Endothelial cell (in vitro differentiated cells): ENCODE results near the gene MBOAT2. TPM values are rescaled to one million over a fixed set of nuclear protein-coding genes. Genes with fewer than 3 reads are reported as not detected.

Source experiments
- DNase-seq: peaks from one replicate; pipeline ENCODE4 v3.0.0; 2021; ENCODE audit warnings: low spot score
- H3K27ac Mint-ChIP-seq: one replicate; pipeline ENCODE4 v1.8.0; 2021; ENCODE audit warnings: mixed read lengths, inconsistent platforms; ENCODE audit not compliant: unreplicated experiment
- H3K27me3 Mint-ChIP-seq: one replicate; pipeline ENCODE4 v1.8.0; 2021; ENCODE audit warnings: mild to moderate bottlenecking, moderate library complexity, mixed read lengths, inconsistent platforms; ENCODE audit not compliant: unreplicated experiment
- H3K36me3 Mint-ChIP-seq: one replicate; pipeline ENCODE4 v1.8.0; 2021; ENCODE audit warnings: mild to moderate bottlenecking, low read depth, mixed read lengths, inconsistent platforms; ENCODE audit not compliant: unreplicated experiment
- H3K4me1 Mint-ChIP-seq: one replicate; pipeline ENCODE4 v1.8.0; 2021; ENCODE audit warnings: mild to moderate bottlenecking, mixed read lengths, inconsistent platforms; ENCODE audit not compliant: unreplicated experiment
- H3K4me3 Mint-ChIP-seq: one replicate; pipeline ENCODE4 v1.8.0; 2021; ENCODE audit warnings: mild to moderate bottlenecking, mixed read lengths, inconsistent platforms; ENCODE audit not compliant: unreplicated experiment
- H3K9me3 Mint-ChIP-seq: one replicate; pipeline ENCODE4 v1.8.0; 2021; ENCODE audit warnings: mixed read lengths, inconsistent platforms; ENCODE audit not compliant: unreplicated experiment
- CTCF ChIP-seq: fragments of 200-600 bp; sonication (generic); IDR thresholded peaks from one replicate; pipeline ENCODE4 v1.5.0; 2021; ENCODE audit warnings: antibody characterized with exemption; ENCODE audit not compliant: unreplicated experiment
- total RNA-seq: library from RNA; stranded (reverse); fragmentation: NEBNext Ultra II Directional; extraction: Animal tissue kit (Norgen Biotek cat#: 25700); gene quantifications from one replicate; pipeline ENCODE4 v1.2.1, GENCODE V29; 2021; ENCODE audit not compliant: unreplicated experiment

Gene MBOAT2
- total RNA-seq, 1 donor from 2014 or later, result 71.6 TPM

- H3K4me3 Mint-ChIP-seq, result no peak overlapping the region
Measured at GRCh38 chr2:8998418-8999101, 4.9 kb downstream of the MBOAT2 start.

DNA sequence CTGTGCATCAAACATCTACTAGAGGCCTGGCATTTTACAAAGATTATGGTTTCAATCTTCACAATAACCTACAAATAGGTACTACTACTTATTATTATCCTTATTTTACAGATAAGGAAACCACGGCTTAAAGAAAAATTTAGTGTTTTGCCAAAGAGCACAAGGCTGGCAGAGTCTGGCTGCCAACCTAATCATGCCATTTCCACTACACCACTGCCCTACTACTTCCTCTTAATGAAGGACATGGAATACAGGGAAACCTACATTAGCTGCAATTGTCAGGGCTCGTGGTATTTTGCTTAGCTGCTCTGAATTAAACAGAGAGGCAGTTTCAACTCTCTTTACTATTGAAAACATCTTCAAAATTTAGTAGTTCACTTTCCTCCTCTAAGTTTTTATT is 5.9 kb downstream of the MBOAT2 start:
- DNase-seq, result no peak
- Mint-ChIP-seq H3K9me3 (no peaks in the 10 kb centered on the region), H3K4me3 (no peak overlapping the region), H3K27me3 (no peaks in the 10 kb centered on the region), H3K27ac (no peak overlapping the region), H3K4me1 (peaks cover 49% of the 10 kb centered on the region), H3K36me3 (no peaks in the 10 kb centered on the region)
- TF ChIP-seq CTCF, result no peak

More at GRCh38 chr2:8998418-8999101, 4.9 kb downstream of the MBOAT2 start:
- H3K9me3 Mint-ChIP-seq, result no peaks in the 10 kb centered on the region
- no peak overlapping the region for H3K27ac Mint-ChIP-seq
- no peak for DNase-seq
- TF ChIP-seq CTCF, result no peak
- peaks cover 45% of the 10 kb centered on the region for H3K4me1 Mint-ChIP-seq
- H3K36me3 Mint-ChIP-seq, result no peaks in the 10 kb centered on the region
- H3K27me3 Mint-ChIP-seq, result no peaks in the 10 kb centered on the region

DNA sequence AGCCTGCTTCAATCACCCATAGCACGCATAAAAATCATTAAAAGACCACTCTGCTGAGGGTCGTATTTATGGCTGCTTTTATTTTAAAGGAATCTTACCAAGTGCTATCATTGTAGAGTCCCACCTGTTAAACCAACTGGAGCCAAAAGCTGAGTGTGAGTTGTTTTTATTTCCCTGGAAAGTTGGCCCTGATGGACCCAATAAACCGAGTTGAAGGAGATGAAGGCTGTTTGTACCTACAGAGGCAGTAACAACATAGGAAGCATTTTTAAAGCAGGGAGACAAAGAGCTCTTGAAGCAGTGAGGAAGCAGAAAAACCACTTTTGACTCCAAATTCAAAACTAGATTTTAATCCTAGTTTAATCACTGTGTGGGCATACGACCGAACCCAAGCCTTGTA is 6.4 kb downstream of the MBOAT2 start:
- H3K4me1 Mint-ChIP-seq, result peaks cover 43% of the 10 kb centered on the region
- no peaks in the 10 kb centered on the region for H3K27me3 Mint-ChIP-seq

GRCh38 chr2:8996006-8996405 is 7.5 kb downstream of the MBOAT2 start:
- Mint-ChIP-seq H3K9me3 (no peaks in the 10 kb centered on the region), H3K4me3 (no peak overlapping the region), H3K4me1 (peaks cover 43% of the 10 kb centered on the region), H3K36me3 (no peaks in the 10 kb centered on the region), H3K27me3 (no peaks in the 10 kb centered on the region), H3K27ac (no peak overlapping the region)
- no peak for DNase-seq
- no peak for TF ChIP-seq CTCF

More for the DNA sequence above, 6.4 kb downstream of the MBOAT2 start:
- H3K4me3 Mint-ChIP-seq, result no peak overlapping the region
- no peak for TF ChIP-seq CTCF
- DNase-seq, result no peak
- H3K27ac Mint-ChIP-seq, result no peak overlapping the region
- H3K36me3 Mint-ChIP-seq, result no peaks in the 10 kb centered on the region
- no peaks in the 10 kb centered on the region for H3K9me3 Mint-ChIP-seq

GRCh38 chr2:8994386-8994785 is 9.1 kb downstream of the MBOAT2 start:
- no peak overlapping the region for H3K4me3 Mint-ChIP-seq
- H3K4me1 Mint-ChIP-seq, result peaks cover 36% of the 10 kb centered on the region
- no peaks in the 10 kb centered on the region for H3K9me3 Mint-ChIP-seq
- no peak for DNase-seq
- H3K36me3 Mint-ChIP-seq, result no peaks in the 10 kb centered on the region
- H3K27me3 Mint-ChIP-seq, result no peaks in the 10 kb centered on the region
- no peak for TF ChIP-seq CTCF
- no peak overlapping the region for H3K27ac Mint-ChIP-seq
